ENCODE measurements around the gene ASIC5.

ASIC5 gene

GRCh38 chr4:155781249-155781831 lies 84.7 kb downstream of the ASIC5 start:
- H3K4me1 ChIP-seq (ENCODE audit: control insufficient read depth, insufficient read depth, low read length): no peaks in the 10 kb centered on the region
- H3K4me3 ChIP-seq (ENCODE audit: low read depth, low read length): no peak overlapping the region
- no peaks in the 10 kb centered on the region for H3K9me3 ChIP-seq (ENCODE audit: control insufficient read depth, insufficient read depth, low read depth, low read length)
- no peaks in the 10 kb centered on the region for H3K36me3 ChIP-seq (ENCODE audit: control insufficient read depth, insufficient read depth, low read length)
- H3K27ac ChIP-seq (ENCODE audit: low read depth, low read length): no peak overlapping the region
- no peaks in the 10 kb centered on the region for H3K27me3 ChIP-seq (ENCODE audit: control insufficient read depth, insufficient read depth, low read length)
- H3K9ac ChIP-seq (ENCODE audit: low read length): no peak overlapping the region

- Histone ChIP-seq H3K27ac (ENCODE audit: low read depth, low read length) (no peak overlapping the region), H3K9me3 (ENCODE audit: control insufficient read depth, insufficient read depth, low read depth, low read length) (no peaks in the 10 kb centered on the region), H3K9ac (ENCODE audit: low read length) (no peak overlapping the region), H3K36me3 (ENCODE audit: control insufficient read depth, insufficient read depth, low read length) (no peaks in the 10 kb centered on the region), H3K4me1 (ENCODE audit: control insufficient read depth, insufficient read depth, low read length) (no peaks in the 10 kb centered on the region), H3K27me3 (ENCODE audit: control insufficient read depth, insufficient read depth, low read length) (no peaks in the 10 kb centered on the region), H3K4me3 (ENCODE audit: low read depth, low read length) (no peak overlapping the region)
Observed at GRCh38 chr4:155780775-155781174, 85.3 kb downstream of the ASIC5 start.

All from HUES6 (cell line).